Immature natural killer cell (primary cell): ENCODE results near the gene SNCA. TPM values are rescaled to one million over a fixed set of nuclear protein-coding genes. Genes with fewer than 3 reads are reported as not detected.

Experiments
- DNase-seq, 3 donors: peaks; one replicate each; pipeline ENCODE4 v3.0.0; 2022; ENCODE audit warnings: mixed read lengths in 1 of 3
- H3K27ac Mint-ChIP-seq, 6 donors: one replicate each; pipeline ENCODE4 v1.8.0; 2020; ENCODE audit warnings: mixed read lengths in 6 of 6, mild to moderate bottlenecking in 5 of 6, inconsistent platforms in 4 of 6, moderate library complexity in 3 of 6
- H3K27me3 Mint-ChIP-seq, 3 donors: one replicate each; pipeline ENCODE4 v1.8.0; 2020 to 2021; ENCODE audit warnings: low read depth in 3 of 3, mild to moderate bottlenecking in 3 of 3, mixed read lengths in 3 of 3, moderate library complexity in 3 of 3, inconsistent platforms in 1 of 3
- H3K36me3 Mint-ChIP-seq, 3 donors: one replicate each; pipeline ENCODE4 v1.8.0; 2020; ENCODE audit warnings: mixed read lengths in 3 of 3, inconsistent platforms in 2 of 3, mild to moderate bottlenecking in 2 of 3
- H3K4me1 Mint-ChIP-seq, 2 donors: one replicate each; pipeline ENCODE4 v1.8.0; 2020; ENCODE audit warnings: inconsistent platforms in 2 of 2, mild to moderate bottlenecking in 2 of 2, mixed read lengths in 2 of 2, moderate library complexity in 1 of 2
- H3K4me3 Mint-ChIP-seq, 5 donors: one replicate each; pipeline ENCODE4 v1.8.0; 2020; ENCODE audit warnings: mild to moderate bottlenecking in 5 of 5, mixed read lengths in 5 of 5, inconsistent platforms in 3 of 5, moderate library complexity in 3 of 5
- H3K9me3 Mint-ChIP-seq, 6 donors: one replicate each; pipeline ENCODE4 v1.8.0; 2020; ENCODE audit warnings: mild to moderate bottlenecking in 6 of 6, mixed read lengths in 6 of 6, inconsistent platforms in 4 of 6, moderate library complexity in 3 of 6
- polyA plus RNA-seq, 3 donors: library from polyadenylated mRNA; unstranded; fragments of 300-500 nt; fragmentation: Illumina TruSeq; gene quantifications; one replicate each; pipeline ENCODE4 v1.2.3, GENCODE V29; 2021

Gene SNCA
- polyA plus RNA-seq, 3 donors from 2014 or later = 4.6 to 7.2 (median 4.8) TPM

DNA sequence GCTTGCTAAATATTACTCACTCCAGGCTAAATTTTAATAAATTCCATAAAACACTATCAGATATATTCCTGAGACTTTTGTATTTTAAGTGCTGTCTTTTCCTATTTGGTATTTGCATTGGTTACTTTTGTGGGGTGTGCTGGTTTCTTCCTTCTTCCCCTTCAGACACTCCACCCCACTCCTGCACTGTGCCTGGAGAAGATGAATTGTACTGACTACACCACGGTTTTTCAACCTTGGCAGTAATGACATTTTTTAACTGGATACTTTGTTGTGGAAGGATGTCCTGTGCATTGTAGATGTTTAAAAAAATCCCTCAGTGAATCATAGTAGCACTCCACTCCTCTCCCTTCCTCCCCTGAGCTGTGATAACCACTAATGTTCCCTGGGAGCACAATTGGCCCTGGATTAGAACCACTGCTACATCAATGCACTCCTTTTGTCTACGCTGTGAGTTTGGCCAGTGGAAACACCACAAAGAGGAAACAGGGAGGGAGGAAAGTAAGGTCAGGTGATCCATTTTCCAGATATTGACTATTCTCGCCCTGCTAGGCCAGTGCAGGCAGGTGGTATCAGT, 36.3 kb downstream of the SNCA start:
- H3K36me3 Mint-ChIP-seq = no peaks in the 10 kb centered on the region
- no peak overlapping the region for H3K4me3 Mint-ChIP-seq
- no peaks in the 10 kb centered on the region for H3K4me1 Mint-ChIP-seq
- no peak for DNase-seq
- H3K9me3 Mint-ChIP-seq = no peaks in the 10 kb centered on the region
- no peak overlapping the region for H3K27ac Mint-ChIP-seq
- H3K27me3 Mint-ChIP-seq = peaks cover 0 to 3% (median 0%) of the 10 kb centered on the region in 3 donors

DNA sequence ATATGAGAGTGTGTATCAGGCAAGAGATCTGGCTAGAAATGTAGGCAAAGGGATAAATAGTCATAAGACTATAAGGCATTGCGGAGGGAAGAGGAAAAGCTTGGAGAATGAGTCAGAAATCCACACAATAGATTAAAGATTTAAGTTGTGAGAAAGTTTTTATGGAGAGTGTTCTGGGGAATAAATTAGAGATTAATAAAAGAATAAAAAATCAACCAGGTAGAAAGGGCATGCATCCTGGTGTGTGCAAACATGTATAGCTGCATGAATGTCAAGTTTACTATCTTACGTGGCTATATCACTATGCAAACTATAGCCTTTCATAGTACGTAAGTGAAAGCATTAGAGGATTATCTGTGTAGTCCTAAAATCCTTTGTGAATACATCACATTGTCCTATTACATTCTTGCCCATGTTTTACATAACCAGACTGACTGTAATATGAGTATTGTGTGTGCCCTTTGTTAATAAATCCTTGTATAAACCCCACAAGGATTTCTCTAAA, 36.9 kb downstream of the SNCA start:
- Mint-ChIP-seq H3K4me1 (no peaks in the 10 kb centered on the region), H3K9me3 (no peaks in the 10 kb centered on the region), H3K4me3 (no peak overlapping the region), H3K27ac (no peak overlapping the region), H3K27me3 (peaks cover 0 to 3% (median 0%) of the 10 kb centered on the region in 3 donors), H3K36me3 (no peaks in the 10 kb centered on the region)
- DNase-seq = no peak

DNA sequence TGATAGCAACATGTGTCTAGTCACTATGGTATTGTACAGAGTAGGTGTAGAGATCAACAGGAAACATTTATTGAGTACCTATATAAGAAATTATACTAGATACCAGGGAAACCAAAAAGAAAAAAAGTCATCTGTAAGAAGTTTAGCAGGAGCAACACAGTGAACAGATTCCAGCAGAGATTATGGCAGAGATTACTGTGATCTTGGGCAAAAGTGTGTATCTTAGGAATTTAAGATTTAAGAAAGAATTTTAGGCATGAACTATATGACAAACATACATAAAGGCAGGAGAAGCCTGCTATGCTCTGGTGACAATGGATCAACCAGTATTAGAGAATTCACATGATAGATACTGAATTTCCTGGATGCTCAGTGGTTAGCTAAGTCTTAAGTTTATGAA, 37.9 kb downstream of the SNCA start:
- H3K9me3 Mint-ChIP-seq = no peaks in the 10 kb centered on the region
- no peak overlapping the region for H3K4me3 Mint-ChIP-seq
- H3K27ac Mint-ChIP-seq = no peak overlapping the region
- no peaks in the 10 kb centered on the region for H3K4me1 Mint-ChIP-seq
- peaks cover 0 to 3% (median 0%) of the 10 kb centered on the region in 3 donors for H3K27me3 Mint-ChIP-seq
- DNase-seq = no peak
- no peaks in the 10 kb centered on the region for H3K36me3 Mint-ChIP-seq

DNA sequence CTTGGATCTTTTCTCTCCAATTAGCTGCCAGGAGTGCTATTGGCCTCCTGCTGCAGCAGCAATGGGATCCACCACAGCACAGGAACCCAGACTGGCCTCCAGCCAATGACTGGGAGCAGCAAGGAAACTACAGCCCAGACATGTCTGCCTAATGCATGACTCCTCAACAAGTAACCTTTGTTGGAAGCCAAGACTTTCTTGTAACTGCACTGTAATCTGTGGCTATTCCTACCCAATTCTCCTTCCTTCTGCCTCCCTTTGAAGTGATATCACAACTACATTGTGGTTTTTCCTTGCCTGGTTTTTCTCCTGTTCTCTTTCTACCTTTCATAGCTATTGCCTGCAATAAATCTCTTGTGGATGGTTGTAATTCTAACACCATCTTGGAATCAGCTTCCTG, 39.8 kb downstream of the SNCA start:
- Mint-ChIP-seq H3K27ac (no peak overlapping the region), H3K9me3 (no peaks in the 10 kb centered on the region), H3K4me3 (no peak overlapping the region), H3K4me1 (no peaks in the 10 kb centered on the region), H3K27me3 (no peaks in the 10 kb centered on the region), H3K36me3 (no peaks in the 10 kb centered on the region)
- no peak for DNase-seq

DNA sequence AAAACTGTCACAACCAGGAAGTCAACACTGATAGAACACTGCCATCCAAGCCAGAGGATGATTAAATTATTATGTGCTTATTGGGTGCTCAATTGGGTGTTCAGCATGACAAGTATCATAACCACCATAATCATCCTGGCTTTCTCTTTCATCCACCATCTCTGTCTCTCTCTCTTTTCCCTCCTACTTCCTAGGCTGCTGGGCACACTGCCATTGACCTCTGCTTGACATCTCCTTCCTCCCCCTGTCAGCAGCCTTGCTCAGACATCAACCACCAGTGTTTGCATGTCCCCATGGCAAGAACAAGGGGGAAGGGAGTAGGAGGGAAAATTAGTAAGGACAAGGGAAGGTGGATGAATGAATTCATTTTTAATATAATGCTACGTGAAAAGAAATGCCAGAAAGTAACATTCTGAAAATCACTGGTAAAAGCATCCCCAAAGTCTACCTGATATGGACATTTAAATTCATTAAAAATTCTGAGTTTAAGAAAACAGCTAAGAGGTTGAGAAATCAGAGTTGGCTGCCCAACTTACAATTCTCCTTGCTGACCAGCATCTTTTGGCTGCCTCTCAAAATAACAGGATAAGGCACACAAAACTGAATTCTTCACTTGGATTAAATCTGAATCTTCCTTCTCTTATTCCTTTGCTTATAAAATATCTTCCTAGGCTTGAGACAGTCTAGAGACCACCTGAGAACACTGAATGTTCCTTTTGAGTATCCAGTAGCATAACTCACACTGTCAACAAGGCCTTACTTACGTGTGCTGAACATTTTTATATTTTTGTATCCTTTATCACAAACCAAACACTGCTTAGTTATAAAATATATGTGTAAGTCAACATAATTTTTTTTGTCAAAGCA, 48.5 kb downstream of the SNCA start:
- H3K4me3 Mint-ChIP-seq = no peak overlapping the region
- DNase-seq = no peak
- no peaks in the 10 kb centered on the region for H3K36me3 Mint-ChIP-seq
- no peaks in the 10 kb centered on the region for H3K4me1 Mint-ChIP-seq
- no peaks in the 10 kb centered on the region for H3K27me3 Mint-ChIP-seq
- no peak overlapping the region for H3K27ac Mint-ChIP-seq
- no peaks in the 10 kb centered on the region for H3K9me3 Mint-ChIP-seq

DNA sequence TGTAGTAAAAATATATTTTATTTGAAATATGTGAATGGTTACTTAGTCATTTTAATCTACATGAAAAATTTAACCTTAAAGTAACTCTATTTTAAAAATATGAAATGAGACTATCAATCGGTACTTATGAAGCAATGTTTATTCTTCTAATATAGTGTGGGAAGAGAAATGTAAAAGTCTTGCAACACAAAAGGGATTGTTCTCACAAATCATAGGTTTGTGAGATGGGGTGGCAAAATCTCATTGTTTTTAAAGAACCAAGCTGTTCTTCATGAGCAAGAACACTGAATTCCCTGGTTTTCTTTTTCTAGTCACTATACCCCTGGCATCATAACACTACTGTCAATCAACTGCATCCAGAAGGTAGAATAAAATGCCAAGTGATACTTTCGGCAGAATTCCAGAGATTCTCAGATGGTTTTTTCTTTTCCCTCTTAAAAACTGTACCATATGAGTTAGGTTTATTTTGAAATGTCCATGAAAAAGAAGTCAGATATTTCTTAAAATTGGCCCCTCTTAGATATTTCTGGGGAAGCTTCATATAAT, 52.2 kb downstream of the SNCA start:
- peaks cover 4 to 8% of the 10 kb centered on the region in 2 donors for H3K4me1 Mint-ChIP-seq
- no peaks in the 10 kb centered on the region for H3K27me3 Mint-ChIP-seq
- H3K9me3 Mint-ChIP-seq = no peaks in the 10 kb centered on the region
- H3K4me3 Mint-ChIP-seq = no peak overlapping the region
- no peak overlapping the region for H3K27ac Mint-ChIP-seq
- no peak for DNase-seq
- no peaks in the 10 kb centered on the region for H3K36me3 Mint-ChIP-seq

DNA sequence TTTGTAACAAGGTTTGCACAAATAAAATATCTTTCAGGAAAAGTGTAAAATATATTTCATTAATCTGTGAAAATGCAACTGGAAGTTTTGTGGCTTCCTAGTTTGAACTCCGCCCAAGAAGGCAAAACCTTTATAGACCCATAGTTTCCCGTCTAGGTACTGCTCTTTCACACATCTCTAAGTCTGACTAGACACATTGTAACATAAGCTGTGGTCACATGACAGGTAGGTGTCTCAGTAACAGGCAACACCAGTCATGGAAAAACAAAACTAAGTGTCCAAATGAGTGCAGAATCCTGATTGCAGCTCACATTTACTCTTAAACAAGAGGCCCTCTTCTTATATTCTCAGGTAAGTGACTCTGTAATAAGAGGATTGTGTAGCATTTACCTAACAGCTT, 55.6 kb downstream of the SNCA start:
- H3K4me3 Mint-ChIP-seq = no peak overlapping the region
- DNase-seq = peak; percentile 3 to 8 (median 3)
- H3K27ac Mint-ChIP-seq = no peak overlapping the region
- peaks cover 4 to 8% of the 10 kb centered on the region in 2 donors for H3K4me1 Mint-ChIP-seq
- H3K27me3 Mint-ChIP-seq = peaks cover 0 to 2% (median 0%) of the 10 kb centered on the region in 3 donors
- peaks cover 0 to 6% (median 4%) of the 10 kb centered on the region in 3 donors for H3K36me3 Mint-ChIP-seq
- peaks cover 0 to 11% (median 0%) of the 10 kb centered on the region in 6 donors for H3K9me3 Mint-ChIP-seq

DNA sequence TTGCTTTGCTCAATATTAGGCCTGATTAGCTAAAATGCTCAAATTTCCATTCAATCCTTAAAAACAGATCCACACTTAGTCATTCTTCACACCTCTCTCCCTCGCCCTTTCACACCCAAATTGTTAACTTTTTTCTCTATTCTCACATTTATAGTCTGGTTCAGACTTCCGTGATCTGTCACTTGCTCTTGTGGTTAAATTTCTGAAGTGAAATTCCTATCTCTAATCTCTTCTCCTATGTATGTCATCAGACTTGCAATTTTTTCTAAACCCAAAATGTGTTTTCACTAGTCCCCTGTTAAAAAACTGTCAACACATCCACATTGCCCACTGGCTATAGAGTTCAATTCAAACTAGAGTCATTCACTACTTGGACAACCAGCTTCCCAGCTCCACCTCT, 63.2 kb downstream of the SNCA start:
- Mint-ChIP-seq H3K9me3 (peaks cover 0 to 9% (median 0%) of the 10 kb centered on the region in 6 donors), H3K27me3 (peaks cover 1 to 4% (median 2%) of the 10 kb centered on the region in 3 donors), H3K27ac (peak overlapping the region; percentile 4 to 75 (median 37)), H3K4me1 (peaks cover 19 to 26% of the 10 kb centered on the region in 2 donors), H3K4me3 (peak overlapping the region; percentile 1 to 58 (median 33)), H3K36me3 (no peaks in the 10 kb centered on the region)
- peak; percentile 17 to 36 (median 35) for DNase-seq

DNA sequence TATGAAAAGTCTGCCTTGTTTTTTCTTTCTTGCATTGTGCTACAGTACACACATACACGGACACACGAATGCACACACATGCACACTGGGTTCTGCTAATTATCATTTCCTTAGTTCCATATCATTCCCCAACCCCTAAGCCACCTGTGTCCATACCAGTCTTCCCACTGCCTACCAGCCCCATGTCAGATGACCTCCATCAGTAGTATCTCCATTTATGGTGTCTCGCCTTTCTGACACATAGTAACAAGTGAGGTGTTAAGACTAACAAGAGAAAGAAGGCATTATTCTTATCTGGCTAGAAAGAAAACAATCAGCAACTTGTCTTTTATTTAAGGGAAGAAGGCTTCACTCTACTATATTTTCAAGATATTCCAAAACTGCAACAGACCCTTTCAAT, 67.1 kb downstream of the SNCA start:
- Mint-ChIP-seq H3K27me3 (peaks cover 0 to 4% (median 4%) of the 10 kb centered on the region in 3 donors), H3K27ac (no peak overlapping the region), H3K4me1 (peaks cover 14 to 17% of the 10 kb centered on the region in 2 donors), H3K36me3 (no peaks in the 10 kb centered on the region), H3K4me3 (no peak overlapping the region), H3K9me3 (peaks cover 0 to 2% (median 0%) of the 10 kb centered on the region in 6 donors)
- DNase-seq = no peak

DNA sequence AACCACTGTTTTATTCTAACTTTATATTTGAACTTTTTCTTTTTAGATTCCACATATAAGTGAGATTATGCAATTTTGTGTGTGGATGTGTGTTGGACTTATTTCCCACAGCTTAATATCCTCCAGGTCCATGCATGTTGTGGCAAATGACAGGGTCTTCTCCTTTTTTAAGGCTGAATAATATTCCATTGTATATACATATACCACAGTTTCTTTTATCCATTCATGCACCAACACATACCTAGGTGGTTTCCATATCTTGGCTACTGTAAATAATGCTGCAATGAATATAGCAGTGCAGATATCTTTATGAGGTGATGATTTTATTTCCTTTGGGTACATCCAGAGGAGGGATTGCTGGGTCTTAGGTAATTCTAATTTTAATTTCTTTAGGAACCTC, 69.0 kb downstream of the SNCA start:
- H3K27ac Mint-ChIP-seq = no peak overlapping the region
- no peaks in the 10 kb centered on the region for H3K36me3 Mint-ChIP-seq
- peaks cover 0 to 2% (median 0%) of the 10 kb centered on the region in 3 donors for H3K27me3 Mint-ChIP-seq
- H3K9me3 Mint-ChIP-seq = peaks cover 0 to 2% (median 0%) of the 10 kb centered on the region in 6 donors
- DNase-seq = no peak
- no peaks in the 10 kb centered on the region for H3K4me1 Mint-ChIP-seq
- H3K4me3 Mint-ChIP-seq = no peak overlapping the region

DNA sequence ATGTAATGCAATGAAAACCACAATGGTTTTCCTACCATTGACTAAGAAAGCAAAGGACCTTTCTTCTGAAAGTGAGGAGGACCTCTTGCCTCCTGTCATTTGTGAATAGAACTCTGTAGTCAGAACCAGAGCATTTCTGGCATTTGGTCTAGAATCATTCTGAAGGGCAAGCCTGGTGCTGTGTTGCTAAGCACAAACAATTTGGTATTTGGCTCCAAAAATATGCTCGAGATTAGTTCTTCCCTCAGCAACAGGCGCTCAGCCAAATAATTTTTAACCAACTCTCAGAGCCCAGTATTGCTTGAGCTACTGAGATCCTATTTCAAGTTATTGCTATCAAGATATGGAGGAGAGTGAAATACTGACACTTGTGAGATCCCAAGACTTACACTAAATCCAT, 71.0 kb downstream of the SNCA start:
- H3K4me3 Mint-ChIP-seq = no peak overlapping the region
- no peaks in the 10 kb centered on the region for H3K36me3 Mint-ChIP-seq
- peaks cover 0 to 2% (median 0%) of the 10 kb centered on the region in 6 donors for H3K9me3 Mint-ChIP-seq
- H3K4me1 Mint-ChIP-seq = no peaks in the 10 kb centered on the region
- H3K27me3 Mint-ChIP-seq = peaks cover 0 to 2% (median 0%) of the 10 kb centered on the region in 3 donors
- DNase-seq = no peak
- no peak overlapping the region for H3K27ac Mint-ChIP-seq

DNA sequence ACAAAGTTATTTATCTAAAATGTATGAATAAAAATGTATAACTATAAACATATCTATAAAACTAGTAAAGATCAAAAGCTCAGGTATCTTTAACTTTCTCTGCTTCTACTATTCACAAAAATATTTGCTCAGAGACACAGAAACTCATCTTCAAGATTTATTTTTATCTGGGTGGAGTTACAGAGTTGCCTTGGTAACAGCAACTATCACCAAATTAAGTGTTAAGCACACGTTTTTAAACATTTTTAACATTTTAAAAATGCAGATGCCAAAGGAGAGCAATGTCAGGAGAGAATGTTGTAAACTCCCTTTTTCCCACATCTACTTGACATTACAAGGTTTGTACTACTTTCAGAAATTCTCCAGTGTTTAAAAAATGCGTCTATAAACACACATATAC, 71.4 kb downstream of the SNCA start:
- H3K27me3 Mint-ChIP-seq = peaks cover 0 to 2% (median 0%) of the 10 kb centered on the region in 3 donors
- H3K4me1 Mint-ChIP-seq = no peaks in the 10 kb centered on the region
- peaks cover 0 to 2% (median 0%) of the 10 kb centered on the region in 6 donors for H3K9me3 Mint-ChIP-seq
- DNase-seq = no peak
- H3K36me3 Mint-ChIP-seq = no peaks in the 10 kb centered on the region
- no peak overlapping the region for H3K27ac Mint-ChIP-seq
- no peak overlapping the region for H3K4me3 Mint-ChIP-seq

DNA sequence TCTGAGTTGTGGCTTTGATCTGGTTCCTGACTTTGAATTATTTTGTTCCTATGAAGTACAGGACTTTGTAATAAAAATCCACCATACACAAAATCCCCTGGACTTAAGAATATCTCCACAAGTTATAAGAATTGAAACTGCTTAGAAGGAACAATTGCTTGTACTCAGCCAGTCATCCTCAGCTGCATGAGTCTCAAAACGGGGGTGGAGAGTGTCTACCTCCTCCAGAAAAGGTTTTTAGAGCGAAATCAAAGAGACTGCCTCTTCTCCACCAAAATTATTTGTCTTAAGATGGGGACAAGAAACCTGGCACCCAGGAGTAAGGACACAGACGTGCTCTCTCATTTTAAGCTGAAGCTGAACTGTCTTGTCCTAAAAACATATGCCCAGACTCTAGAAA, 74.7 kb downstream of the SNCA start:
- H3K9me3 Mint-ChIP-seq = peaks cover 0 to 2% (median 0%) of the 10 kb centered on the region in 6 donors
- no peak for DNase-seq
- no peaks in the 10 kb centered on the region for H3K36me3 Mint-ChIP-seq
- H3K4me1 Mint-ChIP-seq = no peaks in the 10 kb centered on the region
- H3K27me3 Mint-ChIP-seq = peaks cover 0 to 3% (median under 1%) of the 10 kb centered on the region in 3 donors
- H3K4me3 Mint-ChIP-seq = no peak overlapping the region
- H3K27ac Mint-ChIP-seq = no peak overlapping the region

DNA sequence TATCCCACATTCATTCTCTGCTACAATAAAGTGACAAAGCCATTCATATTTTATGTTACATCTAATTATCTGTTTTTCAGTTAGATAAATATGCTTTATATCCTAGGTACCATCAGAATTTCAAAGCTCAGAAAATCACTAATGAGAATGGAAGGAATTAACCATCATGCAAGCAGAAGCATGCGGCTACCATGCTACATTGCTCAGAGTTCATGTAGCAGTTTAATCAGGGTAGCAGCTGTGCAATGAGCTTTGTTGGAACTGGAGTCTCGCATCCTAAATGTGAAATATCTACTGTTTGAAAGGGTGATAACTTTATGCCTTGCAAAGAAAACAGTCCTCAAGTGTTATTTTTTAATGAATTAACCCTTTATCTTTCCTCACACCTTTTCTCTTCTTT, 77.5 kb downstream of the SNCA start:
- Mint-ChIP-seq H3K36me3 (no peaks in the 10 kb centered on the region), H3K27ac (no peak overlapping the region), H3K4me1 (no peaks in the 10 kb centered on the region), H3K4me3 (no peak overlapping the region), H3K9me3 (peaks cover 0 to 2% (median 0%) of the 10 kb centered on the region in 6 donors), H3K27me3 (peaks cover 0 to 3% (median 0%) of the 10 kb centered on the region in 3 donors)
- DNase-seq = no peak
